CD14-positive monocyte (primary cell): Measurements from ENCODE around the gene PTPRC. TPM values are rescaled to one million over a fixed set of nuclear protein-coding genes. Genes with fewer than 3 reads are reported as not detected.
A peak's percentile ranks its signal among the peaks of the same experiment; 100 is the strongest.

Source experiments
- DNase-seq, 3 donors: peaks; one replicate each; pipeline ENCODE4 v3.0.0-alpha.2; 2011 to 2022
- H2AFZ ChIP-seq: 2 replicates; pipeline ENCODE4 v1.6.0; 2012; ENCODE audit warnings: mild to moderate bottlenecking, low read depth, low read length, inconsistent platforms; ENCODE audit not compliant: insufficient read depth, poor library complexity, severe bottlenecking
- H3K27ac ChIP-seq, 2 donors: 1 replicate in 1 of 2; 2 replicates in 1 of 2; pipeline ENCODE4 v1.5.1; 2012 to 2013; ENCODE audit warnings: low read length in 2 of 2, control low read depth in 1 of 2, inconsistent platforms in 1 of 2, low read depth in 1 of 2, mild to moderate bottlenecking in 1 of 2
- H3K27me3 ChIP-seq, 2 donors: one replicate each; pipeline versions ENCODE4 v1.6.0 to v1.6.1; 2011 to 2013; ENCODE audit warnings: low read length in 2 of 2; ENCODE audit not compliant: control insufficient read depth in 2 of 2, insufficient read depth in 2 of 2
- H3K36me3 ChIP-seq, 2 donors: replicated peaks in 1 of 2; 1 replicate in 1 of 2; 2 replicates in 1 of 2; pipeline versions ENCODE4 v1.5.1 to v1.6.1; 2012 to 2013; ENCODE audit warnings: low read length in 2 of 2, control low read depth in 1 of 2, inconsistent platforms in 1 of 2, mild to moderate bottlenecking in 1 of 2; ENCODE audit not compliant: insufficient read depth in 2 of 2, control insufficient read depth in 1 of 2
- H3K4me1 ChIP-seq, 2 donors: 1 replicate in 1 of 2; 2 replicates in 1 of 2; pipeline versions ENCODE4 v1.5.1 to v1.6.1; 2012 to 2013; ENCODE audit warnings: low read length in 2 of 2, control low read depth in 1 of 2, inconsistent platforms in 1 of 2, mild to moderate bottlenecking in 1 of 2, moderate library complexity in 1 of 2; ENCODE audit not compliant: insufficient read depth in 2 of 2, control insufficient read depth in 1 of 2
- H3K4me2 ChIP-seq: replicated peaks from 2 replicates; pipeline ENCODE3; 2012; ENCODE audit warnings: low read length, moderate library complexity, mild to moderate bottlenecking; ENCODE audit not compliant: poor library complexity, severe bottlenecking; ENCODE audit errors: extremely low read depth
- H3K4me3 ChIP-seq, 3 experiments: fragments of 200-600 bp in 1 of 3; sonication (generic) in 1 of 3; replicated peaks in 1 of 3; 1 replicate in 2 of 3; 2 replicates in 1 of 3; pipeline ENCODE4 v1.5.1; 2011 to 2013; ENCODE audit warnings: low read length in 3 of 3, mild to moderate bottlenecking in 3 of 3, control low read depth in 2 of 3, low read depth in 2 of 3, inconsistent platforms in 1 of 3, moderate library complexity in 1 of 3
- H3K79me2 ChIP-seq: 2 replicates; pipeline ENCODE4 v1.6.0; 2012; ENCODE audit warnings: mild to moderate bottlenecking, control low read depth, inconsistent platforms, low read length, moderate library complexity; ENCODE audit not compliant: insufficient read depth
- H3K9ac ChIP-seq: 2 replicates; pipeline ENCODE4 v1.6.0; 2017; ENCODE audit warnings: low read length, mild to moderate bottlenecking; ENCODE audit not compliant: insufficient read depth, poor library complexity, severe bottlenecking
- H3K9me3 ChIP-seq, 2 donors: replicated peaks in 1 of 2; 1 replicate in 1 of 2; 2 replicates in 1 of 2; pipeline versions ENCODE4 v1.5.1 to v1.6.1; 2012 to 2013; ENCODE audit warnings: low read length in 2 of 2, control low read depth in 1 of 2; ENCODE audit not compliant: control insufficient read depth in 1 of 2, insufficient read depth in 1 of 2
- H4K20me1 ChIP-seq: 2 replicates; pipeline ENCODE4 v1.6.0; 2012; ENCODE audit warnings: mild to moderate bottlenecking, low read length, control low read depth, moderate library complexity; ENCODE audit not compliant: insufficient read depth
- H3K27ac Mint-ChIP-seq, 7 donors: one replicate each; pipeline ENCODE4 v1.8.0; 2020; ENCODE audit warnings: mild to moderate bottlenecking in 7 of 7, mixed read lengths in 7 of 7, moderate library complexity in 6 of 7, inconsistent platforms in 2 of 7
- H3K27me3 Mint-ChIP-seq, 3 donors: one replicate each; pipeline ENCODE4 v1.8.0; 2021 to 2022; ENCODE audit warnings: low read depth in 3 of 3, mild to moderate bottlenecking in 3 of 3, mixed read lengths in 3 of 3, moderate library complexity in 3 of 3, inconsistent platforms in 1 of 3
- H3K36me3 Mint-ChIP-seq, 2 donors: one replicate each; pipeline ENCODE4 v1.8.0; 2020; ENCODE audit warnings: mixed read lengths in 2 of 2, inconsistent platforms in 1 of 2, mild to moderate bottlenecking in 1 of 2
- H3K4me1 Mint-ChIP-seq: one replicate; pipeline ENCODE4 v1.8.0; 2020; ENCODE audit warnings: mild to moderate bottlenecking, mixed read lengths
- H3K4me3 Mint-ChIP-seq, 2 donors: one replicate each; pipeline ENCODE4 v1.8.0; 2020; ENCODE audit warnings: mild to moderate bottlenecking in 2 of 2, mixed read lengths in 2 of 2, moderate library complexity in 1 of 2
- H3K9me3 Mint-ChIP-seq, 7 donors: one replicate each; pipeline ENCODE4 v1.8.0; 2020 to 2022; ENCODE audit warnings: mixed read lengths in 7 of 7, mild to moderate bottlenecking in 6 of 7, moderate library complexity in 6 of 7, inconsistent platforms in 2 of 7
- WGBS: methylation state at CpG from one replicate; pipeline ENCODE4 v1.1.5; 2013; ENCODE audit warnings: missing lambda C conversion rate; ENCODE audit not compliant: insufficient coverage; 5-methylcytosine and 5-hydroxymethylcytosine counted together
- intact Hi-C, 2 donors: fragments of 100-400 bp; cut with micrococcal nuclease; formaldehyde crosslinking; loops; one replicate each; pipeline versions ENCODE4 v1.15.0 to v1.15.1; 2023
- polyA plus RNA-seq, 3 donors: library from polyadenylated mRNA; depleted of rRNA in 1 of 3; unstranded in 2 of 3; stranded (reverse) in 1 of 3; fragments of 300-500 nt in 2 of 3; fragments of >200 nt in 1 of 3; fragmentation: Illumina TruSeq in 2 of 3; gene quantifications; 1 replicate in 2 of 3; 2 replicates in 1 of 3; pipeline ENCODE4 v1.2.3, GENCODE V29; 2012 to 2021
- TF ChIP-seq, protein P1 (sequence below): fragments of 200-600 bp; IDR thresholded peaks from one replicate; pipeline ENCODE4 v1.8.0; 2022; ENCODE audit warnings: antibody characterized with exemption, mild to moderate bottlenecking

PTPRC gene
- polyA plus RNA-seq, 3 donors = 410 to 992 (median 667) TPM

DNA sequence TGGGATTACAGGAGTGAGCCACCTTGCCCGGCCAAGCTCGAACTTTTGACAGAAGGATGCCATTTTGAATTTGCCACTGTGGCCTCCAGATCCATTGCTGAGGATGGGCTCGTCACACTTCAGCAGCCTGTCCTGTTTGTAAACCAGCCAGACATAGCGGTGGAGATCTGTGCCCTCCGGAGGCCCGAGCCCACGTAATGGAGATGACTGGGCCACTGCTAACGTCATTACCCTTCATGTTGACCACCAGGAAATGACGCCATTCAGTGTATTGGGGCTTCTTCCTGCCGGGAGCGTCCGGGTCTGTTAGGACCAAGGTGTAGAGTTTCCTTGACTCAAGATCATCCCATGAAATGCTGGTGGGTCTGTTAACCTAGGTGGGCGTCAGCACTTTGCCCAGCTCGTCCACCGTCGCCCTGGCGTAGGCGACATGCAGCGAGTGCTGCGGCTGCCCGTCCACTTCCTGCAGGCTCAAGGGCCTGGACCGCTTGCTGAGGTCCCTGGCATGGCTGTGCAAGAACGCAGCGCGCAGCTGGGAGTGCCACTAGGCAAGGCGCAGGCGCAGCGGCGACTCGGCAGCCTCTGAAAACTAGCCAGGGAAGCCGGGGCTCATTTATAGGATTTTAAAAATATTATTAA lies 40.8 kb downstream of the PTPRC start:
- H3K9me3 Mint-ChIP-seq = peaks cover 0 to 3% (median 0%) of the 10 kb centered on the region in 7 donors
- H3K9ac ChIP-seq = no peak overlapping the region
- H3K79me2 ChIP-seq = peaks cover 98% of the 10 kb centered on the region
- H3K4me1 Mint-ChIP-seq = peaks cover 86% of the 10 kb centered on the region
- H3K4me2 ChIP-seq = peak overlapping the region; percentile 15
- H2AFZ ChIP-seq = no peak overlapping the region
- peak overlapping the region; percentile 93 to 99 (median 95) for H3K27ac Mint-ChIP-seq
- 91% methylated on average over 25 of the region's 31 CpGs for WGBS
- peaks cover 39 to 60% of the 10 kb centered on the region in 2 donors for H3K36me3 Mint-ChIP-seq
- H3K27me3 Mint-ChIP-seq = no peaks in the 10 kb centered on the region
- intact Hi-C loops = loop anchor here (5.0 to 10.0 kb wide), 3 partner anchors 37 to 145 kb away; no protein-coding TSS in a partner anchor
- H3K27me3 ChIP-seq = no peaks in the 10 kb centered on the region
- no peak overlapping the region for H3K4me3 Mint-ChIP-seq
- H3K27ac ChIP-seq = peak overlapping the region; percentile 81 to 92
- H3K9me3 ChIP-seq = no peaks in the 10 kb centered on the region
- no peak for DNase-seq
- H3K4me3 ChIP-seq = peak overlapping the region in 1 of 3 experiments; percentile 27
- peaks cover 20 to 21% of the 10 kb centered on the region in 2 donors for H3K36me3 ChIP-seq
- TF ChIP-seq, protein P1, sequence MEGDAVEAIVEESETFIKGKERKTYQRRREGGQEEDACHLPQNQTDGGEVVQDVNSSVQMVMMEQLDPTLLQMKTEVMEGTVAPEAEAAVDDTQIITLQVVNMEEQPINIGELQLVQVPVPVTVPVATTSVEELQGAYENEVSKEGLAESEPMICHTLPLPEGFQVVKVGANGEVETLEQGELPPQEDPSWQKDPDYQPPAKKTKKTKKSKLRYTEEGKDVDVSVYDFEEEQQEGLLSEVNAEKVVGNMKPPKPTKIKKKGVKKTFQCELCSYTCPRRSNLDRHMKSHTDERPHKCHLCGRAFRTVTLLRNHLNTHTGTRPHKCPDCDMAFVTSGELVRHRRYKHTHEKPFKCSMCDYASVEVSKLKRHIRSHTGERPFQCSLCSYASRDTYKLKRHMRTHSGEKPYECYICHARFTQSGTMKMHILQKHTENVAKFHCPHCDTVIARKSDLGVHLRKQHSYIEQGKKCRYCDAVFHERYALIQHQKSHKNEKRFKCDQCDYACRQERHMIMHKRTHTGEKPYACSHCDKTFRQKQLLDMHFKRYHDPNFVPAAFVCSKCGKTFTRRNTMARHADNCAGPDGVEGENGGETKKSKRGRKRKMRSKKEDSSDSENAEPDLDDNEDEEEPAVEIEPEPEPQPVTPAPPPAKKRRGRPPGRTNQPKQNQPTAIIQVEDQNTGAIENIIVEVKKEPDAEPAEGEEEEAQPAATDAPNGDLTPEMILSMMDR = no peak
- H4K20me1 ChIP-seq = peaks cover 9% of the 10 kb centered on the region
- H3K4me1 ChIP-seq = peaks cover 81 to 95% of the 10 kb centered on the region in 2 donors

DNA sequence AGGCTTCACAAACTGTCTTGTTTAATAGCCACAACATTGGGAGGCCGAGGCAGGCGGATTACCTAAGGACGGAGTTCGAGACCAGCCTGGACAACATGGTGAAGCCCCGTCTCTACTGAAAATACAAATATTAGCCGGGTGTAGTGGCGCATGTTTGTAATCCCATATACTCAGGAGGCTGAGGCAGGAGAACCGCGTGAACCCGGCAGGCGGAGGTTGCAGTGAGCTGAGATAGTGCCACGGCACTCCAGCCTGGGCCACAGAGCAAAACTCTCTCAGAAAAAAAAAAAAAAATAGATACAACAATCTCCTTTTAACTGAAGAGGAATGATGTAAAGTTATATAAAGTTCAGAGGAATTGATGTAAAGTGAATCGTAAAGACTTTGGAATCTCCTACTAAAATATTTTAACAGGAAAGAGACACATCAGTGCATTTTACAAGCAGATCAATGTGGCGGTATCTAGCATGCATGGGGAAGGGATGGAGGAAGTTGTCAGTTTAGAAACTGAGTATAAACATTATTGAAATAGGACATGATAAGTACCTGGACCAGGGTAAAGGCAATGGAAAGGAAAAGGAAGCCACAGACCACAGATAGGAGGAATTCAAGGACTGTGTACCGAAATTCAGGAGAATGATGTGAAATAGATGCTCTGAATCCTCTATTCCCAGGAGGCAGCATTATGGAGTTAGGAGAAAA lies 41.5 kb downstream of the PTPRC start:
- Mint-ChIP-seq H3K4me3 (peak overlapping the region; percentile 22 to 49), H3K4me1 (peaks cover 85% of the 10 kb centered on the region), H3K27ac (peak overlapping the region; percentile 93 to 99 (median 95)), H3K27me3 (no peaks in the 10 kb centered on the region), H3K36me3 (peaks cover 37 to 55% of the 10 kb centered on the region in 2 donors), H3K9me3 (peaks cover 0 to 3% (median 0%) of the 10 kb centered on the region in 7 donors)
- H3K4me2 ChIP-seq = peak overlapping the region; percentile 65
- H3K4me1 ChIP-seq = peaks cover 85 to 95% of the 10 kb centered on the region in 2 donors
- no peaks in the 10 kb centered on the region for H3K9me3 ChIP-seq
- 75% methylated on average over 4 of the region's 15 CpGs for WGBS
- peak overlapping the region; percentile 7 for H3K9ac ChIP-seq
- DNase-seq = peak in 1 of 3 donors; percentile 33
- H3K4me3 ChIP-seq = peak overlapping the region in 1 of 3 experiments; percentile 40
- TF ChIP-seq, protein P1 = no peak
- intact Hi-C loops = loop anchor here (5.0 to 10.0 kb wide), 3 partner anchors 38 to 146 kb away; no protein-coding TSS in a partner anchor
- peaks cover 98% of the 10 kb centered on the region for H3K79me2 ChIP-seq
- peak overlapping the region; percentile 81 to 92 for H3K27ac ChIP-seq
- peaks cover 17 to 21% of the 10 kb centered on the region in 2 donors for H3K36me3 ChIP-seq
- no peaks in the 10 kb centered on the region for H3K27me3 ChIP-seq
- no peak overlapping the region for H2AFZ ChIP-seq
- H4K20me1 ChIP-seq = peaks cover 7% of the 10 kb centered on the region
